ENCODE results near the gene CCDC85B.

Gene CCDC85B

DNA sequence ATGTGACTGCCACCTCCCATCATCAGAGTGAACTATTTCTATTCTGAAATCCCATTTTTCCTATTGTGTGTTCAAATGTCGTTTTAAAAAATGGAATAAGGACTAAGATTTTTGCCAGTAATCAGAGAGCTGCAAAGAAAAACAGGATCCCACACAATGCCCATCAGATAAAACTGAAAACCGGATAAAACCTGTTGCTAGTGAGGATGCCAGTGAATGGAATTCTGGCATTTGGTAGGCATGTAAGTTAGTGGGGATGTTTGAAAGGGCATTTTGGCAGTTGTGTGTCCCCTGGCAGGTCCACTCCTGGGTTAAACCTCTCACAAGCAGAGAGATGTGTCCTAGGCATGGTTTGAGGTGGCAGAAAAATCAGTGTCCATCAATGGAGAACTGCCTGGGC is 34.9 kb downstream of the CCDC85B start:
- TF ChIP-seq PAX5 (IDR thresholded peaks at IDR 0.05; ENCODE audit: insufficient read depth, low read length, severe bottlenecking) (no peak), POLR2AphosphoS5 (IDR thresholded peaks at IDR 0.05; ENCODE audit: low read depth, low read length) (no peak), SPI1 (IDR thresholded peaks at IDR 0.05; ENCODE audit: low read depth, low read length) (no peak), POLR2A (IDR thresholded peaks at IDR 0.05; ENCODE audit: low read depth, low read length) (no peak), TAF1 (IDR thresholded peaks at IDR 0.05; ENCODE audit: low read depth, low read length) (no peak), POU2F2 (IDR thresholded peaks at IDR 0.05; ENCODE audit: low read depth, low read length) (no peak)
- DNase-seq (ENCODE audit: insufficient read length, low spot score) = no peak
- no peak for FAIRE-seq

DNA sequence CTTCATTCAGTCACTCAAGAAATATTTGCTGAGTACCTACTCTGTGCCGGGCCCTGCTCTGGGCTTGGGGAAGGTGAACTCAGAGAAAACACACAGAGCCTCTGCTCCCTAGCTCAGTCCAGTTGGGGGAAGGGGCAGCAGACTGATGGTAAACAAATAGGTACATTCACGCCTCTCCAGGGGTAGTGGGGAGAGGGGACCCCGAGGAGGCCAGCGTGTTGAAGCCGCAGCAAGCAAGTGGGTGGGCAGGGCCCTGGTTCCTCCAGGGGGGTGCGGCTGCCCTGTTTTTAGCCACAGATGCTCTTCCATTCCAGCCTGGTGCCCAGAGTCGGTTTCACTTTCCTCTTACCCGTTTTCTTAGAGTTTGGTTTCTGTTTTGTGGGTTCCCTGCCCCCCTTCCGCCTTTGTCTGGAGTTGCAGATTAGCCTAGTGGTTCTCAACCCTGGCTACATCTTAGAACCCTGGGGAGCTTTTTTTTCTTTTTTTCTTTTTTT is 37.5 kb downstream of the CCDC85B start:
- DNase-seq (ENCODE audit: insufficient read length, low spot score) (peak; percentile 84), FAIRE-seq (peak; percentile 87)
- TF ChIP-seq POLR2A (IDR thresholded peaks at IDR 0.05; ENCODE audit: low read depth, low read length) = no peak
- TF ChIP-seq POU2F2 (IDR thresholded peaks at IDR 0.05; ENCODE audit: low read depth, low read length) = no peak
- TF ChIP-seq POLR2AphosphoS5 (IDR thresholded peaks at IDR 0.05; ENCODE audit: low read depth, low read length) = no peak
- peak; percentile 35; the same call in 1 of the 2 replicates for TF ChIP-seq TAF1 (IDR thresholded peaks at IDR 0.05; ENCODE audit: low read depth, low read length)
- 0 out of 2 replicates have a peak, but pooled peaks have one; percentile 3 for TF ChIP-seq SPI1 (IDR thresholded peaks at IDR 0.05; ENCODE audit: low read depth, low read length)
- no peak for TF ChIP-seq PAX5 (IDR thresholded peaks at IDR 0.05; ENCODE audit: insufficient read depth, low read length, severe bottlenecking)

GRCh38 chr11:65928667-65929066 is 38.2 kb downstream of the CCDC85B start:
- DNase-seq (ENCODE audit: insufficient read length, low spot score) (no peak), FAIRE-seq (peak; percentile 74)
- no peak for TF ChIP-seq PAX5 (IDR thresholded peaks at IDR 0.05; ENCODE audit: insufficient read depth, low read length, severe bottlenecking)
- no peak for TF ChIP-seq TAF1 (IDR thresholded peaks at IDR 0.05; ENCODE audit: low read depth, low read length)
- TF ChIP-seq POU2F2 (IDR thresholded peaks at IDR 0.05; ENCODE audit: low read depth, low read length) = no peak
- TF ChIP-seq SPI1 (IDR thresholded peaks at IDR 0.05; ENCODE audit: low read depth, low read length) = no peak
- TF ChIP-seq POLR2A (IDR thresholded peaks at IDR 0.05; ENCODE audit: low read depth, low read length) = no peak
- TF ChIP-seq POLR2AphosphoS5 (IDR thresholded peaks at IDR 0.05; ENCODE audit: low read depth, low read length) = no peak

- TF ChIP-seq SPI1 (IDR thresholded peaks at IDR 0.05; ENCODE audit: low read depth, low read length) (no peak), POLR2AphosphoS5 (IDR thresholded peaks at IDR 0.05; ENCODE audit: low read depth, low read length) (no peak), TAF1 (IDR thresholded peaks at IDR 0.05; ENCODE audit: low read depth, low read length) (no peak), POLR2A (IDR thresholded peaks at IDR 0.05; ENCODE audit: low read depth, low read length) (no peak), PAX5 (IDR thresholded peaks at IDR 0.05; ENCODE audit: insufficient read depth, low read length, severe bottlenecking) (no peak), POU2F2 (IDR thresholded peaks at IDR 0.05; ENCODE audit: low read depth, low read length) (no peak)
- FAIRE-seq (no peak), DNase-seq (ENCODE audit: insufficient read length, low spot score) (no peak)
These were observed 41.5 kb downstream of the CCDC85B start for GRCh38 chr11:65931773-65932557.

DNA sequence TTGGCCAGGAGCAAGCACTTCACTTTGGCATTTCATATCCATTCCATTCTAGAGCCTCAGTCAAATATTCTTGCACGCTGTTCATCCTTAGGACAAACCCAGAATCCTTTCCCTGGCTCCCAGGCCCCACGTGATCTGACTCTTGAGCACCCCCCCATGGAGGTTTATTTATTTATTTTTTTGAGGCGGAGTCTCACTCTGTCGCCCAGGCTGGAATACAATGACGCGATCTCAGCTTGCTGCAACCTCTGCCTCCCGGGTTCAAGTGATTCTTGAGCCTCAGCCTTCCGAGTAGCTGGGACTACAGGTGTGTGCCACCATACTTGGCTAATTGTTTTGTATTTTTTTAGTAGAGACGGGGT is 42.1 kb downstream of the CCDC85B start:
- DNase-seq (ENCODE audit: insufficient read length, low spot score) (no peak), FAIRE-seq (no peak)
- TF ChIP-seq POU2F2 (IDR thresholded peaks at IDR 0.05; ENCODE audit: low read depth, low read length) = no peak
- TF ChIP-seq POLR2A (IDR thresholded peaks at IDR 0.05; ENCODE audit: low read depth, low read length) = no peak
- TF ChIP-seq SPI1 (IDR thresholded peaks at IDR 0.05; ENCODE audit: low read depth, low read length) = no peak
- TF ChIP-seq POLR2AphosphoS5 (IDR thresholded peaks at IDR 0.05; ENCODE audit: low read depth, low read length) = no peak
- TF ChIP-seq PAX5 (IDR thresholded peaks at IDR 0.05; ENCODE audit: insufficient read depth, low read length, severe bottlenecking) = no peak

- no peak for TF ChIP-seq SPI1 (IDR thresholded peaks at IDR 0.05; ENCODE audit: low read depth, low read length)
- TF ChIP-seq POU2F2 (IDR thresholded peaks at IDR 0.05; ENCODE audit: low read depth, low read length) = no peak
- TF ChIP-seq POLR2A (IDR thresholded peaks at IDR 0.05; ENCODE audit: low read depth, low read length) = no peak
- no peak for TF ChIP-seq POLR2AphosphoS5 (IDR thresholded peaks at IDR 0.05; ENCODE audit: low read depth, low read length)
- no peak for TF ChIP-seq PAX5 (IDR thresholded peaks at IDR 0.05; ENCODE audit: insufficient read depth, low read length, severe bottlenecking)
- TF ChIP-seq TAF1 (IDR thresholded peaks at IDR 0.05; ENCODE audit: low read depth, low read length) = no peak
- FAIRE-seq (no peak), DNase-seq (ENCODE audit: insufficient read length, low spot score) (no peak)
These were observed 43.5 kb downstream of the CCDC85B start for GRCh38 chr11:65934014-65934413.

DNA sequence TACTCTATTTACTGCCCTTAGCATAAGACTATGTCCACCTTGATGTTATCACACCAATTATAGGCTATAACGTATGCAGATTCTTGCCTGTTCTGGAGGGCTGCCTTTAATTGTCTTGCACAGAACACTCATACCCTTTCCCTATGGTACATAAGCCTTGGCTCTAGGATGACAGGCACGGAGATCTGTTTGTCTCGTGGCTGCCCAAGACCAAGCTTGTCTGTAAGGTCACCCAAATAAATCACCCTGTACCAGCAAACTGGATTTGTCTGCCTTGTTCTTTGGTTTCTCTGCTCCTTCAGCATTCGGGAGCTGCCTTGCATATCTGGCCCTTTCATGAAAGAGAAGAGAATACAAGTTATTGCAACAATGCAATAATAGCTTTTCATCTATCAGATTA is 47.3 kb downstream of the CCDC85B start:
- FAIRE-seq (no peak), DNase-seq (ENCODE audit: insufficient read length, low spot score) (no peak)
- no peak for TF ChIP-seq TAF1 (IDR thresholded peaks at IDR 0.05; ENCODE audit: low read depth, low read length)
- TF ChIP-seq POU2F2 (IDR thresholded peaks at IDR 0.05; ENCODE audit: low read depth, low read length) = no peak
- TF ChIP-seq SPI1 (IDR thresholded peaks at IDR 0.05; ENCODE audit: low read depth, low read length) = no peak
- no peak for TF ChIP-seq POLR2A (IDR thresholded peaks at IDR 0.05; ENCODE audit: low read depth, low read length)
- TF ChIP-seq POLR2AphosphoS5 (IDR thresholded peaks at IDR 0.05; ENCODE audit: low read depth, low read length) = no peak
- TF ChIP-seq PAX5 (IDR thresholded peaks at IDR 0.05; ENCODE audit: insufficient read depth, low read length, severe bottlenecking) = no peak
